AG04449 (cell line): Measurements from ENCODE around the gene NFAM1.

Experiments
- CTCF ChIA-PET: fragments of 350-600 bp; formaldehyde crosslinking; extraction: SDS; loops from one replicate; lab custom pipeline; 2021; ENCODE audit warnings: antibody characterized with exemption; lab: Yijun Ruan, JAX
- POLR2A ChIA-PET: fragments of 400-600, 350-600 bp; formaldehyde crosslinking; extraction: SDS; loops from one replicate; lab custom pipeline; 2020; ENCODE audit warnings: antibody characterized with exemption, inconsistent platforms; lab: Yijun Ruan, JAX
- DNase-seq: peaks from one replicate; pipeline ENCODE4 v3.0.0-alpha.2; 2010; ENCODE audit warnings: low read depth, low spot score
- H3K4me3 ChIP-seq: 2 replicates; pipeline ENCODE4 v1.5.1; 2011; ENCODE audit warnings: low read depth, mild to moderate bottlenecking, control low read depth, low read length
- TF ChIP-seq, protein P1 (sequence below): IDR thresholded peaks from one replicate; pipeline ENCODE4 v1.5.1; 2011; ENCODE audit warnings: mild to moderate bottlenecking, moderate library complexity, low read length, control low read depth, inconsistent platforms; ENCODE audit not compliant: insufficient read depth; ENCODE audit errors: missing control alignments

The NFAM1 gene

GRCh38 chr22:42343531-42344081 is 88.6 kb downstream of the NFAM1 start:
- DNase-seq, result no peak
- TF ChIP-seq, protein P1, sequence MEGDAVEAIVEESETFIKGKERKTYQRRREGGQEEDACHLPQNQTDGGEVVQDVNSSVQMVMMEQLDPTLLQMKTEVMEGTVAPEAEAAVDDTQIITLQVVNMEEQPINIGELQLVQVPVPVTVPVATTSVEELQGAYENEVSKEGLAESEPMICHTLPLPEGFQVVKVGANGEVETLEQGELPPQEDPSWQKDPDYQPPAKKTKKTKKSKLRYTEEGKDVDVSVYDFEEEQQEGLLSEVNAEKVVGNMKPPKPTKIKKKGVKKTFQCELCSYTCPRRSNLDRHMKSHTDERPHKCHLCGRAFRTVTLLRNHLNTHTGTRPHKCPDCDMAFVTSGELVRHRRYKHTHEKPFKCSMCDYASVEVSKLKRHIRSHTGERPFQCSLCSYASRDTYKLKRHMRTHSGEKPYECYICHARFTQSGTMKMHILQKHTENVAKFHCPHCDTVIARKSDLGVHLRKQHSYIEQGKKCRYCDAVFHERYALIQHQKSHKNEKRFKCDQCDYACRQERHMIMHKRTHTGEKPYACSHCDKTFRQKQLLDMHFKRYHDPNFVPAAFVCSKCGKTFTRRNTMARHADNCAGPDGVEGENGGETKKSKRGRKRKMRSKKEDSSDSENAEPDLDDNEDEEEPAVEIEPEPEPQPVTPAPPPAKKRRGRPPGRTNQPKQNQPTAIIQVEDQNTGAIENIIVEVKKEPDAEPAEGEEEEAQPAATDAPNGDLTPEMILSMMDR, result no peak
- POLR2A ChIA-PET, result no interaction called here
- CTCF ChIA-PET, result interaction anchor here (2.4 kb wide), 1 partner anchor 10 kb away, joined by 8 read pairs; no protein-coding TSS in a partner anchor
- H3K4me3 ChIP-seq, result peak overlapping the region; percentile 53

- no peak for DNase-seq
- CTCF ChIA-PET, result no interaction called here
- H3K4me3 ChIP-seq, result peak overlapping the region; percentile 53
- TF ChIP-seq, protein P1, result no peak
- POLR2A ChIA-PET, result no interaction called here
Measured at GRCh38 chr22:42343121-42343454, 89.1 kb downstream of the NFAM1 start.

- ChIA-PET POLR2A (no interaction called here), CTCF (no interaction called here)
- TF ChIP-seq, protein P1, result no peak
- peak overlapping the region; percentile 53 for H3K4me3 ChIP-seq
- no peak for DNase-seq
Measured at GRCh38 chr22:42342426-42343120, 89.6 kb downstream of the NFAM1 start.

GRCh38 chr22:42341779-42342178 is 90.4 kb downstream of the NFAM1 start:
- POLR2A ChIA-PET, result no interaction called here
- CTCF ChIA-PET, result no interaction called here

DNA sequence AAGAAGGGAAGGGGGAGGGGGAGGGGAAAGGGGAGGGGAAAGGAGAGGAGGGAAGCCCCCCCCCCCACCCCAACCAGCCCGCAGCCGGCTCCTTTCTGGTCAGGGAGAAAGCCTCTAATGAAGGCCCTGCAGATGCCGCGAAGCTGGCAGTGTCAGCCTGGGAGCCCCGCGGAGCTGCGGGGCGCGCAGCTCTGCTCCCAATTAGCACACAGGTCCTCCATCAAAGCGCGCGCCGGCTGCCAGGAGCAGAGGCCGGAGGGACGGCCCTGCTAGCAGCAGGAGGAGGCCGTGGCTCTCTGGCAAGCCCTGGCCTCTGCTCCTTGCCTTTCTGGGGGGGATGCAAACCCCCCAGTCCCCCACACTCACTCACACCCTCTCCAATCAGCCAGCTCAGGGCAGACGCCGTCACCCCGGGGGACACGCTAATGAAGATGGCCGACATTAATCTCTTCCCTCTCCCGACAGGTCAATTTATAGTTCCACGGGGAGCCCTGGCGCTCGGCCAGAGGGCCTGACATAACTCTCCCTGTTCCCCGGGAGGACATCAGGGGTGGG is 91.3 kb downstream of the NFAM1 start:
- TF ChIP-seq, protein P1, result no peak
- H3K4me3 ChIP-seq, result no peak overlapping the region
- no peak for DNase-seq
- POLR2A ChIA-PET, result no interaction called here
- CTCF ChIA-PET, result no interaction called here

More at GRCh38 chr22:42341779-42342178, 90.4 kb downstream of the NFAM1 start:
- TF ChIP-seq, protein P1, result no peak
- no peak for DNase-seq
- no peak overlapping the region for H3K4me3 ChIP-seq

- CTCF ChIA-PET, result no interaction called here
Measured at GRCh38 chr22:42340150-42340549, 92.1 kb downstream of the NFAM1 start.

More at GRCh38 chr22:42340150-42340549, 92.1 kb downstream of the NFAM1 start:
- POLR2A ChIA-PET, result no interaction called here
- DNase-seq, result no peak
- TF ChIP-seq, protein P1, result no peak
- H3K4me3 ChIP-seq, result no peak overlapping the region
